Measurements from ENCODE around the gene LIMS1.
"Not testable (repeated sequence)": the region's sequence is repeated elsewhere in the genome, so short reads cannot be mapped to it uniquely, and the experiment has no call there.

GRCh38 chr2:108667140-108667539, 132.9 kb downstream of the LIMS1 start:
- TF ChIP-seq CTCF (IDR thresholded peaks at IDR 0.05; ENCODE audit: low read depth, low read length); EZH2phosphoT487 (IDR thresholded peaks at IDR 0.05; ENCODE audit: low read depth): not testable (repeated sequence)
